NT2/D1 (cell line): ENCODE data around the gene GAS2L1.
A peak's percentile ranks its signal among the peaks of the same experiment; 100 is the strongest.

Source experiments
- DNase-seq: peaks from one replicate; pipeline ENCODE4 v3.0.0-alpha.2; 2011; ENCODE audit warnings: low read depth, low spot score
- H3K27me3 ChIP-seq: 2 replicates; pipeline ENCODE4 v1.6.0; 2011; ENCODE audit warnings: mild to moderate bottlenecking; ENCODE audit not compliant: insufficient read length, insufficient read depth
- H3K36me3 ChIP-seq: 2 replicates; pipeline ENCODE4 v1.6.1; 2011; ENCODE audit warnings: mild to moderate bottlenecking, low read length, mixed read lengths; ENCODE audit not compliant: insufficient read depth, insufficient read length
- H3K4me1 ChIP-seq: 2 replicates; pipeline ENCODE4 v1.5.1; 2011; ENCODE audit not compliant: insufficient read depth, insufficient read length
- H3K4me3 ChIP-seq: 2 replicates; pipeline ENCODE4 v1.5.1; 2011; ENCODE audit warnings: low read depth; ENCODE audit not compliant: insufficient read length
- H3K9ac ChIP-seq: 2 replicates; pipeline ENCODE4 v1.6.0; 2011; ENCODE audit warnings: low read depth; ENCODE audit not compliant: insufficient read length
- H3K9me3 ChIP-seq: 2 replicates; pipeline ENCODE4 v1.5.1; 2011; ENCODE audit warnings: mild to moderate bottlenecking, low read length; ENCODE audit not compliant: insufficient read depth
- SUZ12 ChIP-seq: IDR thresholded peaks from 2 replicates; pipeline ENCODE4 v1.6.1; 2011; ENCODE audit not compliant: insufficient read length, insufficient read depth; ENCODE audit errors: extremely low read depth
- YY1 ChIP-seq: IDR thresholded peaks from 2 replicates; pipeline ENCODE4 v1.6.1; 2011; ENCODE audit not compliant: insufficient read length, insufficient read depth
- ZNF274 ChIP-seq: IDR thresholded peaks from 2 replicates; pipeline ENCODE4 v1.6.1; 2011; ENCODE audit warnings: mild to moderate bottlenecking, low read depth, low read length

GAS2L1 gene

DNA sequence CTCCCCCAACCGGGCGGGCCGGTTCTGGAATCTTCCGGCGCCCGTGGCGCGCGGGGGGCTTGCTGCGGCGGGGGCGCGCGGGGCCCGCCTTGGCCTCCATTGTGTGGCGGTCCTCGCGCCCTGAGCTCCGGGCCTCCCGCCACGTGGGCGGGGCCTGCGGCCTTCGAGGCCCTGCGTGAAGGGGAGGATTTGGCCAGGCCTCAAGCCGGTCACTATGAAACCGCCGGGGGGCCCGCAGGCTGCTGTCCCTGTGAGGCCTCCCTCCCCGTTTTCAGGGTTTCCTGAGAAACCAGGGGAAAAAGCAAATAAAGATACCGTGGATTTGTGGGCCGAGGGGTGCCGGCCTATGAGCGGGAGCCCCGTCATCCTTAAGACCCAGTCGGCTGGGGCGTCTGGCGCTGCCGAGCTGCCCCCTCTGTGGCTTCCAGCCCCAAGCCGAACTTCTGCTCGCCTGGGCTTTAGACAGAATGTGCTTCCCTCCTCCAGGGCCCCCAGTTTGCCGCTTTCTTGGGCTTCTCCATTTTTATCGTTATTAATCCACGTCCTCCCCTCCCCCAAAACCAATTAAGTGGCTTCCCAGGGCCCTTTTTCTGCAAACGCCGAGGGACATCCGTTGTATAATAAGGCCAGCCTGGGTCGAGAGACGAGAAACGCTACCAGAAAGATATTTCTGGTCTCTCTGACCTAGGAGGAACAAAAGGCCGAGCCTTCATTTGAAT is 37.8 kb upstream of the GAS2L1 start:
- Histone ChIP-seq H3K27me3 (no peaks in the 10 kb centered on the region), H3K4me1 (peaks cover 16% of the 10 kb centered on the region), H3K9me3 (no peaks in the 10 kb centered on the region), H3K9ac (peak overlapping the region; percentile 98), H3K4me3 (peak overlapping the region; percentile 90), H3K36me3 (peaks cover 80% of the 10 kb centered on the region)
- TF ChIP-seq SUZ12: no peak
- no peak for TF ChIP-seq ZNF274
- TF ChIP-seq YY1: no peak
- no peak for DNase-seq

- TF ChIP-seq SUZ12: no peak
- H3K4me3 ChIP-seq: peak overlapping the region; percentile 90
- no peaks in the 10 kb centered on the region for H3K27me3 ChIP-seq
- peaks cover 11% of the 10 kb centered on the region for H3K4me1 ChIP-seq
- H3K36me3 ChIP-seq: peaks cover 80% of the 10 kb centered on the region
- H3K9me3 ChIP-seq: no peaks in the 10 kb centered on the region
- DNase-seq: no peak
- H3K9ac ChIP-seq: peak overlapping the region; percentile 98
These were observed 37.2 kb upstream of the GAS2L1 start for GRCh38 chr22:29269230-29269604.

- no peak for DNase-seq
- peak overlapping the region; percentile 90 for H3K4me3 ChIP-seq
- no peak for TF ChIP-seq SUZ12
- TF ChIP-seq YY1: no peak
- no peak for TF ChIP-seq ZNF274
- H3K9me3 ChIP-seq: no peaks in the 10 kb centered on the region
- peaks cover 83% of the 10 kb centered on the region for H3K36me3 ChIP-seq
- peak overlapping the region; percentile 98 for H3K9ac ChIP-seq
- H3K27me3 ChIP-seq: no peaks in the 10 kb centered on the region
- H3K4me1 ChIP-seq: peaks cover 11% of the 10 kb centered on the region
These were observed 36.5 kb upstream of the GAS2L1 start for GRCh38 chr22:29269731-29270474.

GRCh38 chr22:29270475-29271271 is 35.8 kb upstream of the GAS2L1 start:
- peaks cover 83% of the 10 kb centered on the region for H3K36me3 ChIP-seq
- H3K4me3 ChIP-seq: peak overlapping the region; percentile 90
- DNase-seq: no peak
- peaks cover 11% of the 10 kb centered on the region for H3K4me1 ChIP-seq
- H3K9me3 ChIP-seq: no peaks in the 10 kb centered on the region
- H3K27me3 ChIP-seq: no peaks in the 10 kb centered on the region
- H3K9ac ChIP-seq: peak overlapping the region; percentile 98
- no peak for TF ChIP-seq YY1
- TF ChIP-seq ZNF274: no peak
- no peak for TF ChIP-seq SUZ12

- Histone ChIP-seq H3K9ac (no peak overlapping the region), H3K9me3 (no peaks in the 10 kb centered on the region), H3K36me3 (peaks cover 87% of the 10 kb centered on the region), H3K27me3 (no peaks in the 10 kb centered on the region), H3K4me1 (peaks cover 5% of the 10 kb centered on the region), H3K4me3 (no peak overlapping the region)
- TF ChIP-seq ZNF274: no peak
- TF ChIP-seq SUZ12: no peak
- no peak for TF ChIP-seq YY1
- DNase-seq: no peak
These were observed 33.8 kb upstream of the GAS2L1 start for GRCh38 chr22:29272624-29273023.

GRCh38 chr22:29275167-29275566 is 31.3 kb upstream of the GAS2L1 start:
- Histone ChIP-seq H3K27me3 (no peaks in the 10 kb centered on the region), H3K36me3 (peaks cover 93% of the 10 kb centered on the region), H3K9me3 (no peaks in the 10 kb centered on the region), H3K4me1 (peaks cover 5% of the 10 kb centered on the region), H3K4me3 (no peak overlapping the region), H3K9ac (no peak overlapping the region)
- DNase-seq: no peak
- TF ChIP-seq YY1 (no peak), SUZ12 (no peak), ZNF274 (no peak)

GRCh38 chr22:29275819-29276565 is 30.5 kb upstream of the GAS2L1 start:
- peaks cover 5% of the 10 kb centered on the region for H3K4me1 ChIP-seq
- TF ChIP-seq YY1 (no peak), SUZ12 (no peak), ZNF274 (no peak)
- no peak overlapping the region for H3K9ac ChIP-seq
- peaks cover 89% of the 10 kb centered on the region for H3K36me3 ChIP-seq
- no peak for DNase-seq
- no peak overlapping the region for H3K4me3 ChIP-seq
- H3K27me3 ChIP-seq: no peaks in the 10 kb centered on the region
- H3K9me3 ChIP-seq: no peaks in the 10 kb centered on the region
